Ishikawa (cell line): ENCODE measurements around the gene SCRN2.

Experiments used
- EP300 ChIP-seq: IDR thresholded peaks from 2 replicates; pipeline ENCODE4 v1.6.1; 2012; ENCODE audit warnings: borderline replicate concordance
- RAD21 ChIP-seq: IDR thresholded peaks from 2 replicates; pipeline ENCODE4 v1.6.1; 2012; ENCODE audit warnings: low read depth
- TF ChIP-seq, protein P1 (sequence below): IDR thresholded peaks from 2 replicates; pipeline ENCODE4 v1.6.1; 2012; ENCODE audit warnings: low read depth, mild to moderate bottlenecking

DNA sequence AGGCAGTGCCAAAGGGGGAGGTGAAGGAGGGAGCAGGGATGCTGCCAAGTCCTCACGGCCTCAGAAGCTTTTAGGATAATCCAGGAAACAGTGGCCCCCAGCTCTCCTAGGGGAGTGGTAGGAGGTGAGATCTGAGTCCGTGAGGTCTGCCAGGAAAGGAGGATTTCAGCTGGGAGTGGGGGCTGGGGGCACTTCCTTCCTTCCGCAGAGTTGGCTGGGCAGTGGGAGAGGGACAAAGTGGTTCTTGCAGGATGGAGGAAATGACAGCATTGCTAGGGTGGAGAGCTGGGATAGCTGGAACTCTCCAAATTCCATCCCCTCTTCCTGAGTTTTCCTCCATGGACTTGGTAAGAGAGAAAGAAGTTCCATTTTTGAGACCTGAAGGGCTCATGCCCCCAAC, 14.7 kb upstream of the SCRN2 start:
- TF ChIP-seq RAD21 (no peak), EP300 (no peak)
- TF ChIP-seq, protein P1, sequence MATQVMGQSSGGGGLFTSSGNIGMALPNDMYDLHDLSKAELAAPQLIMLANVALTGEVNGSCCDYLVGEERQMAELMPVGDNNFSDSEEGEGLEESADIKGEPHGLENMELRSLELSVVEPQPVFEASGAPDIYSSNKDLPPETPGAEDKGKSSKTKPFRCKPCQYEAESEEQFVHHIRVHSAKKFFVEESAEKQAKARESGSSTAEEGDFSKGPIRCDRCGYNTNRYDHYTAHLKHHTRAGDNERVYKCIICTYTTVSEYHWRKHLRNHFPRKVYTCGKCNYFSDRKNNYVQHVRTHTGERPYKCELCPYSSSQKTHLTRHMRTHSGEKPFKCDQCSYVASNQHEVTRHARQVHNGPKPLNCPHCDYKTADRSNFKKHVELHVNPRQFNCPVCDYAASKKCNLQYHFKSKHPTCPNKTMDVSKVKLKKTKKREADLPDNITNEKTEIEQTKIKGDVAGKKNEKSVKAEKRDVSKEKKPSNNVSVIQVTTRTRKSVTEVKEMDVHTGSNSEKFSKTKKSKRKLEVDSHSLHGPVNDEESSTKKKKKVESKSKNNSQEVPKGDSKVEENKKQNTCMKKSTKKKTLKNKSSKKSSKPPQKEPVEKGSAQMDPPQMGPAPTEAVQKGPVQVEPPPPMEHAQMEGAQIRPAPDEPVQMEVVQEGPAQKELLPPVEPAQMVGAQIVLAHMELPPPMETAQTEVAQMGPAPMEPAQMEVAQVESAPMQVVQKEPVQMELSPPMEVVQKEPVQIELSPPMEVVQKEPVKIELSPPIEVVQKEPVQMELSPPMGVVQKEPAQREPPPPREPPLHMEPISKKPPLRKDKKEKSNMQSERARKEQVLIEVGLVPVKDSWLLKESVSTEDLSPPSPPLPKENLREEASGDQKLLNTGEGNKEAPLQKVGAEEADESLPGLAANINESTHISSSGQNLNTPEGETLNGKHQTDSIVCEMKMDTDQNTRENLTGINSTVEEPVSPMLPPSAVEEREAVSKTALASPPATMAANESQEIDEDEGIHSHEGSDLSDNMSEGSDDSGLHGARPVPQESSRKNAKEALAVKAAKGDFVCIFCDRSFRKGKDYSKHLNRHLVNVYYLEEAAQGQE: no peak
